Measurements from ENCODE around the gene CACNG1.

Gene CACNG1, protein sequence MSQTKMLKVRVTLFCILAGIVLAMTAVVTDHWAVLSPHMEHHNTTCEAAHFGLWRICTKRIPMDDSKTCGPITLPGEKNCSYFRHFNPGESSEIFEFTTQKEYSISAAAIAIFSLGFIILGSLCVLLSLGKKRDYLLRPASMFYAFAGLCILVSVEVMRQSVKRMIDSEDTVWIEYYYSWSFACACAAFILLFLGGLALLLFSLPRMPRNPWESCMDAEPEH

DNA sequence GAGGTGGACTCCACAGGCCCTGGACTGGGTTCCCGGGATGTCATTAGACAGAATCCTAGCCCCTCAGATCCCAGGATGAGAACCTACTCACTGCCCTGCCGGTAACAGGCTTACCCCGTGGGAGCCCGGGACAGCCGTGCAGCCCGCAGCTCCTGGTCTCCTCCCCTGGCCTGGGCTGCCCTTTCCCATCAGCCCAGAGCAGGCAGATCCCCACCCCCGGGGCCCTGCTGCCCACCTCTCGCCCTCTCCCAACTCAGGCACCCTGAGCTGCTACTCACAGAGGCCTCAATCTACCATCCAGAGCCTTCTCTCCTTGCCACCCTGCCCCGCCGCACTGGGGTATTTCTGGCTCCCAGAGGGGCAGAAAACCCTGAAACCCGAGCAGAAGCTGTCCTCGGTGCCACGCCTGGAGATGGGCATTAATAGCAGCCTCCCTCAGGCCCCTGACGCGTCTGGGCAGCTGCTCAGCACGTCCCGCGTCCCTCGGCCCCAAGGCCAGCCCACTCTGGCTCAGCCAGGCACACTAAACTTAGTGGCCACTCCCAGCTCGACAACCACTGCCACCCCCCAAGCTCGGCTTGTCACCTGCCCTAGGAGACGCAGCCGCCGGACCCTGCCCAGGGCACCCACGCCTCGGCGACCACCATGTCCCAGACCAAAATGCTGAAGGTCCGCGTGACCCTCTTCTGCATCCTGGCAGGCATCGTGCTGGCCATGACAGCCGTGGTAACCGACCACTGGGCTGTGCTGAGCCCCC lies at the start of gene CACNG1:
TSS of gene CACNG1 (plus strand) at position 539 of the 757 bp plus-strand sequence. CDS start at position 646, 107 bp downstream.
- DNase-seq (ENCODE audit: low read depth in 3 of 3): no peak

DNA sequence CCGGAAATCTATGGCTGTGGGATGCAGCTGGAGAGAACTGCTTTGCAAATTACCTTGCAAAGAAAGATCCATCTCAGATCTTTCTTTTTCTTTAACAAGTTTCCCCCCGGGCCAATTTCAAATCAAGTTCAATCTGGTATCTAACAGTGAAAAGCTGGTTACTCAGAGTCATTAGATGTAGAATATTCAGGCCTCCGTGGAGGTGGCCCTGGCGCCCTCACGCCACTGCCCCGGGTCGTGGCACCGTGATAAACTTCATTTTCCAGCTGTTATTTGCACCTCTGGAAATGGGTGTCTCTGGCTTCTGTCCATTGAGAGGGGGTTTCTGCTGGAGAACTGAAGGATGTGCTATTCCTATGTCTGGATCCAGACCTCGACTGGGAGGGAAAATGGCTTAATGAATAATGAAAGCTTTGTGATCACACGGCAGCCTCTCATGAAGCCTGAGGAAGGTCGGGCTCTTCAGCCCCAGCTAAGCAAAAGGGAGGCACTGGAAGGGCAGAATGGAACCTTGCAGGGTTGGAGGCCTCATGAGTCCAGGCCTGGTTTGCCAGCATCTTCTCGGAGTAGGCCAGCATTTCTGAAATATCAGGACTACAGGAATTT lies 49.3 kb upstream of the CACNG1 start:
- DNase-seq (ENCODE audit: low read depth in 3 of 3): no peak

DNA sequence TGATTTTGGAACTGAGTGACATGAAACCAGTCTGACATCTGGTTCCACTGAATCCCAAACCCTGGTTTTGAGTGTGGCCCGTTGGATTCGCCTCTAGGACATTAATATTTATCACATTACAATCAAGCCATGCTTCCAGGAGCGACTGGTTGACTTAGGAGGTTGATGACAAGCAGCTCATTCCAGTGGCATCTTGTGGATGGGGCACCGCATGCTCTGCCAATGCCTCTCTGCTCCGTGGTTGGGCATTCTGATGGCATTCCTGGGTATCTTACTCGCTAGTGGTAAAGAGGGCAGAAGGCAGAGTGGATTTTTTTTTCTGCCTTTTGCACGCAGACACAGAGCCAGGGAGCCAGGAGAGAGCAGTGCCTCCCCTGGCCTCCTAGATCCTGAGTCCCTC lies 48.4 kb upstream of the CACNG1 start:
- DNase-seq (ENCODE audit: low read depth in 3 of 3): no peak

DNA sequence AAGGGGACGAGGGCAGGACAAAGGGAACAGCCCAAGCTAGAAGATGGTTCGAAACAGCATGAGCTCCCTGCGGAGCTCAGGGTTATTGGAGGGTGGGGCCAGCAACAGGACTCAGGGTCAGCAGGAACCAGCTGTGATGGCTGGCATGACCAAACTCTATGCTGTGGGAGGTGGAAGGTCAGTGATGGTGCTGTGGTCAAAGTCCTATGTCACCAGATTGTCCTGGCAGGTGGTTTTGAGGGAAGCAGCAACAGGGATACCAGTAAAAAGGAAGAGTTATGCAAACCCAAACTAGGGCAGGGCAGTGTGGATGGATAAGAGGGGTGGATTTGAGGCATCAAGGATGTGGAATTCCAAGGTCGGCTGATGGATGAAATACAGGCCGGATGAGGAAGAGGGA lies 47.4 kb upstream of the CACNG1 start:
- DNase-seq (ENCODE audit: low read depth in 3 of 3): no peak

DNA sequence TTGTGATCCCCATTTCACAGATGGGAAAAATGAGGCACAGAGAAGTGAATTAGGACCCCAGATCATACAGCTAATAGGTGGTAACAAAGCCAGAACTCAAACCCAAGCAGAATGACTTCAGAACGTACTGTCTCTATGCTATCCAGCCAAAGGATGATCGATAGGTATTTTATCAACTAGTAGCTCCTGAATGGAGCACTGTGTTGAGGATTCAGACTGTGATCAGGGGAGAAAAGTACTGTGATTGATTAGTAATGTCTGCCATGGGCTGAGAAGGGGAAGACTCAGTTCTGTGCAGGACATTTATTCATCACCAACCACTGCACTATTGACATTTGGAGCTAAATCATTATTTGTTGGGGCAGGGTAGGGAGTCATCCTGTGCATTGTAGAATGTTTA lies 41.1 kb upstream of the CACNG1 start:
- no peak for DNase-seq (ENCODE audit: low read depth in 3 of 3)

DNA sequence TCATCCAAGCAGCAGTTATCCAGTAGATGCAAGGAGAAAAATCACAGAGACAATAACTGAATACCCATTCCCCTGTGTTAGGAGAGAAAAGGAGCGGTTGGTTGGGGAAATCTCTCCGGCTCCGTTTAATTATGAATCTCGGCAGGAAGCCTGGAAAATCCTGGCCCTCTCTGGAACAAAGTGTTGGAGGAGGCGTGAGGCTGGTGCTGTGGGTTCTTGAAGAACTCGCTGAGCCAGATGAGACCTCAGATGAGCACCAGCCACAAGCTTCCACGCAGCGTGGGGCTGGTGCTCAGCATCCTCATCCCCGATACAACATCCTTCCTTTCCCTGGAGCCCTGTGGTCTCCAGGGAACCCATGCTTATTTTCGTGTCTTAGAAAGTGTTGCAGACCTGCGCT lies 40.2 kb upstream of the CACNG1 start:
- no peak for DNase-seq (ENCODE audit: low read depth in 3 of 3)

- no peak for DNase-seq (ENCODE audit: low read depth in 3 of 3)
Measured at GRCh38 chr17:67007266-67007665, 37.1 kb upstream of the CACNG1 start.

- DNase-seq (ENCODE audit: low read depth in 3 of 3): no peak
Measured at GRCh38 chr17:67008101-67008500, 36.3 kb upstream of the CACNG1 start.

- no peak for DNase-seq (ENCODE audit: low read depth in 3 of 3)
Measured at GRCh38 chr17:67011527-67012175, 32.7 kb upstream of the CACNG1 start.

DNA sequence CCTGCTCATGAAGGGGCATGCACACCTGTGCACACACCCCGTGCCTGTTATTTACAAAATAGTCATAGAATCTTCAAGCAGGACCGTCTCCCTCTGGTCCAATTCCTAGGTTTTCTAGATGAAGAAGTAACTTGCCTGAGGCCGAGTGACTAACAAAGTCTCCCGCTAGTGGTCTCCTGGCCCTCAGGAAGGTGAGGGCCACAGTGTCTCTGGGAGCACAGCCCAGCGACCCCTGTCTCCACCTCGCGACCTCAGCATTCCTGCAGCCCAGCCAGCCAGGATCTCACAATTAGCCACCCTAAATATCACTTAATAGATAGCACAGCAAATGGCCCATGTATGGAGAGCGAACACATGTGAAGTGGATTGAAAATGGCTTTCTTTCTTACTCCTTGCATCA lies 30.5 kb upstream of the CACNG1 start:
- DNase-seq (ENCODE audit: low read depth in 3 of 3): no peak

DNA sequence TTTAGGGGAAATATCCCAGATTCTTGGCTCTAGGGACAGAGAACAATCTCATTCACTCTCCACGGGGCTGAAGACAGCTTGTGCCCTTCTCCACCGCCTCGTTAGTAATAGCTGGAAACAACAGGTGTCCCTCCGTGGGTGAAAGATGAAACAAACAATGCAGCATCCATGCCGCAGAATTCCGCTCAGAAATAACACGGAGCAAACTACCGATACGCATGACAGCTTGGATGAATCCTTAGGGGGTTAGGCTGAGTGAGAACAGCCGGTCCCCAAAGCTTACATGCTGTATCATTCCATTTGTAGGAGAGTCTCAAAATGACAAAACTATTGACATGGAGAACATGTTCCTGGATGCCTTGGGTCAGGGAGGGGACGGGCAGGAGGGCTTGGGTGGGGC lies 29.4 kb upstream of the CACNG1 start:
- DNase-seq (ENCODE audit: low read depth in 3 of 3): no peak

GRCh38 chr17:67016039-67016762 lies 28.2 kb upstream of the CACNG1 start:
- no peak for DNase-seq (ENCODE audit: low read depth in 3 of 3)

GRCh38 chr17:67017910-67018309 lies 26.4 kb upstream of the CACNG1 start:
- DNase-seq (ENCODE audit: low read depth in 3 of 3): no peak

- no peak for DNase-seq (ENCODE audit: low read depth in 3 of 3)
Measured at GRCh38 chr17:67018471-67019434, 25.6 kb upstream of the CACNG1 start.

GRCh38 chr17:67019809-67020208 lies 24.5 kb upstream of the CACNG1 start:
- no peak for DNase-seq (ENCODE audit: low read depth in 3 of 3)

GRCh38 chr17:67020293-67020766 lies 24.0 kb upstream of the CACNG1 start:
- no peak for DNase-seq (ENCODE audit: low read depth in 3 of 3)

DNA sequence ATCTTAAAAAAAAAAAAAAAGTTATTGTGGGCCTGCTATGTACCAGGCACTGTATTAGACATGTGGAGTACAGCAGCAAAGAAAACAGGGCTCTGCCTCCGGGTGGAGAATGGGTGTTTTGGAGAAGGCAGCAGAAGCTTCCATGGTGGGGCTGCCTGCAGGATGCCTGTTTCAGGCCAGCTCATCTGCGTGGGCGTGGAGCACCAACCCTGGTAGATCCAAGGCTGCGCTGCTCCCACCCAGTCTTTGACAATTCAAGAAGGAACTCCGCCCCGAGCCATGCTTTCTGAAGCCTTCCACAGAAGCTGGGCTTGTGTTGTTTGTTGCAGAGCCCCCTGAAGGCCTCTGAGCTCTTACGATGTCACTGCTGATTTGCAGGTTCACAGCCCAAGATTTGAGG lies 23.2 kb upstream of the CACNG1 start:
- DNase-seq (ENCODE audit: low read depth in 3 of 3): no peak

DNA sequence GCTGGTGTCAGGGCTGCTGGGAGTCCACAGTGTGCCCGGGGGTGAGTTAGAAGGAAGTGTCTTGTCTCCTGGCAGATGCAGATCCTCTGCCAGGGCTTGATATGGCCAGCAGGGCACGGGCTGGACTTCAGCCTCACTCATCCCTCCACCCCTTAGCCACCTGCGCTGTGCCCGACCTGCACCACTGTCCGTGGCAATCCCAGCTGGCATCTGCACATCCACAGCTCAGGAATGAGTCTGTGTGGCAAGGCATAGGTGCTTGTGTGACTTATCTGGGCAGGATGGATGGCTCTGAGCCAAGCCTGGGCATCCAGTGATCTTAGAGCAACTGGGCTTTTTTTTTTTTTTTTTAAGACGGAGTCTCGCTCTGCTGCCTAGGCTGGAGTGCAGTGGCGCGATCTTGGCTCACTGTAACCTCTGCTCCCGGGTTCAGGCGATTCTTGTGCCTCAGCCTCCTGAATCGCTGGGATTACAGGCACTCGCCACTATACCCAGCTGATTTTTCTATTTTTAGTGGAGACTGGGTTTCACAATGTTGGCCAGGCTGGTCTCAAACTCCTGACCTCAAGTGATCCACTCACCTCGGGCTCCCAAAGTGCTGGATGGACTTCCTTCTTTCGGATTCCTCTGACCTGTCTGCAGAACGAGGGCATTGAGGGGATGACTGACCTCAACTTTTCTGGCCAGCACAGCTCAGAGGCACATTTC lies 22.5 kb upstream of the CACNG1 start:
- no peak for DNase-seq (ENCODE audit: low read depth in 3 of 3)

DNA sequence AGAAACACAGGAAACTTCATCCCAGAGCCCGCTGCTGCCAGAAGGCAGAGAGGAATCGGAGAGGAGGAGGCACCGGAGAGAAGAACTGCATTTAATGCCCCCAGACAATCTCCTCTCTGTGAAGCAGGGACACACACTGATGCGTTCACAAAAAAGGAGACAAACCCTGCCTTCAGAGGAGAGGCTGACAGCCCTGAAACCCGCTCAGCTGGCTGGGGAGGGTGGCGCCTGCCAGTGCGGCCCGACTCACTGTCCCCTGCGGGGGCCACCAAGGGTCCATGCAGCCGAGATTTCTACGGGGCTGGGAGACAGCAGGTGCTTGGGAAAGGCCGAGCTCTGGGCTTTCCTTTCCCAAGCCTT lies 21.9 kb upstream of the CACNG1 start:
- DNase-seq (ENCODE audit: low read depth in 3 of 3): no peak

DNA sequence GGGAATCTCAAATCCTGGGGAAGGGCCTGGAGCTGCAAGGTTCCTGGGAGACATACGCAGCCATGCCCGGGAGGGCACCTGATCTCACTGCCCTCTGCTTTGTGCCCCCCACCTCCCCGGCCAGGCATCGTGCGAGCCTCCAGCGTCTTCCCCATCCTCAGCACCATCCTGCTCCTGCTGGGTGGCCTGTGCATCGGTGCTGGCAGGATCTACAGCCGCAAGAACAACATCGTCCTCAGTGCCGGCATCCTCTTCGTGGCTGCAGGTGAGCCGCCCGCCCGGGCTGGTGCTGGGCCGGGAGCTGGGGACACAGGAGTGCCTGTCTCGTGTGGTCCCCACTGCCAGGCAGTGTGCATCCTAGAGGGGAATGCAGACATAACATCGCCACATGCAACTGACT lies 19.6 kb upstream of the CACNG1 start:
- no peak for DNase-seq (ENCODE audit: low read depth in 3 of 3)

All from stimulated activated CD4-positive, alpha-beta T cell treated with anti-CD3 and anti-CD28 coated beads, TNF-alpha, amount 100 ng/mL, for 24 hours (primary cell).